ENCODE results near the gene GAA. TPM values are rescaled to one million over a fixed set of nuclear protein-coding genes. Genes with fewer than 3 reads are reported as not detected.

The GAA gene
- total and polyA plus RNA-seq, 2 of the 8 experiments (the other 6 are each of a cell fraction or from before 2014, with no cell fraction given), result 14.8 to 30.0 TPM

DNA sequence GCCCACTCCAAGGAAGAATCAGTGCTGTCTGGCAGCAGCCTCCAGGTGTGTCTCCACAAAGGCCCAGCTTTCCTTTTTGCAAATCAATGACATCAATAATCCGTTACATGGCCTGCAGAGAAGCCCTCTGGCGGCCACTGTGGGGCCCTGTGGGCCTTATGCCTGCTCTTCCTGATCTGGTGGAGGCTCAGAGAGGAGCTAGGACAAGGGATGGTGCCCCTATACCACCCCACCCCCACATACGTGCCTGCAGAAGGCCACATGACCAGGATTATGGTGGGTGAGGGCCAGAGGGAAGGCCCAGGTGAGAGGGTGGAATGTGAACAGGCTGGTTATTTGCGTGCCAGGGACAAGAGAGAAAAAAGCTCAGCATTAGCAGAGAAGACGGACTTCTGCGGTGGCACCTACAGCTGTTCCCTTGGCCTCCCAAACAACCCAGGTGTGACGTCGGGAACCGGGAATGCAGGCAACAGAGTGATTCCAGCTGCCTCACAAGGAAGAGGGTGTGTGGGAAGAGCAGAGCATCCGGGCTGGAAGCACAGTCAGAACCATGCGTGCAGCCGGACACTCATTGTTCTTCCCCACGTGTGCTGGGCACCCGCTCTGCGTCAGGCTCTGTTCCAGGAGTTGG lies 23.1 kb downstream of the GAA start (continued):
- no peak for TF ChIP-seq CHD2 (IDR thresholded peaks at IDR 0.05; ENCODE audit: low read length)
- TF ChIP-seq CTBP2 (IDR thresholded peaks at IDR 0.05; ENCODE audit: borderline replicate concordance, insufficient read depth, insufficient read length, low read length), result peak; percentile 93
- TF ChIP-seq TBP (IDR thresholded peaks at IDR 0.05; ENCODE audit: low read depth, low read length), result peak; percentile 44; the same call in 1 of the 2 replicates
- TF ChIP-seq FOSL1 (IDR thresholded peaks at IDR 0.05; ENCODE audit: insufficient read depth, low read depth, low read length), result no peak
- TF ChIP-seq MAFK (IDR thresholded peaks at IDR 0.05; ENCODE audit: low read depth, low read length), result no peak
- TF ChIP-seq ASH2L (IDR thresholded peaks at IDR 0.05; ENCODE audit: low read length), result peak; percentile 50
- TF ChIP-seq KDM4A (IDR thresholded peaks at IDR 0.05; ENCODE audit: low read depth, low read length, severe bottlenecking), result no peak
- TF ChIP-seq TAF7 (optimal IDR thresholded peaks at IDR 0.05; ENCODE audit: borderline replicate concordance, low read depth, low read length), result peak; percentile 67
- TF ChIP-seq POU5F1 (IDR thresholded peaks at IDR 0.05; ENCODE audit: low read depth, low read length), result 0 out of 2 replicates have a peak, but pooled peaks have one; percentile 18
- TF ChIP-seq PHF8 (conservative IDR thresholded peaks at IDR 0.05; ENCODE audit: low read depth, low read length), result 0 out of 2 replicates have a peak, but pooled peaks have one; percentile 27
- TF ChIP-seq TCF12 (IDR thresholded peaks at IDR 0.05; ENCODE audit: low read depth, low read length), result 0 out of 2 replicates have a peak, but pooled peaks have one; percentile 64
- TF ChIP-seq, protein P1, sequence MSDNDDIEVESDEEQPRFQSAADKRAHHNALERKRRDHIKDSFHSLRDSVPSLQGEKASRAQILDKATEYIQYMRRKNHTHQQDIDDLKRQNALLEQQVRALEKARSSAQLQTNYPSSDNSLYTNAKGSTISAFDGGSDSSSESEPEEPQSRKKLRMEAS (IDR thresholded peaks at IDR 0.05), result peak; percentile 61
- TF ChIP-seq, protein P2, sequence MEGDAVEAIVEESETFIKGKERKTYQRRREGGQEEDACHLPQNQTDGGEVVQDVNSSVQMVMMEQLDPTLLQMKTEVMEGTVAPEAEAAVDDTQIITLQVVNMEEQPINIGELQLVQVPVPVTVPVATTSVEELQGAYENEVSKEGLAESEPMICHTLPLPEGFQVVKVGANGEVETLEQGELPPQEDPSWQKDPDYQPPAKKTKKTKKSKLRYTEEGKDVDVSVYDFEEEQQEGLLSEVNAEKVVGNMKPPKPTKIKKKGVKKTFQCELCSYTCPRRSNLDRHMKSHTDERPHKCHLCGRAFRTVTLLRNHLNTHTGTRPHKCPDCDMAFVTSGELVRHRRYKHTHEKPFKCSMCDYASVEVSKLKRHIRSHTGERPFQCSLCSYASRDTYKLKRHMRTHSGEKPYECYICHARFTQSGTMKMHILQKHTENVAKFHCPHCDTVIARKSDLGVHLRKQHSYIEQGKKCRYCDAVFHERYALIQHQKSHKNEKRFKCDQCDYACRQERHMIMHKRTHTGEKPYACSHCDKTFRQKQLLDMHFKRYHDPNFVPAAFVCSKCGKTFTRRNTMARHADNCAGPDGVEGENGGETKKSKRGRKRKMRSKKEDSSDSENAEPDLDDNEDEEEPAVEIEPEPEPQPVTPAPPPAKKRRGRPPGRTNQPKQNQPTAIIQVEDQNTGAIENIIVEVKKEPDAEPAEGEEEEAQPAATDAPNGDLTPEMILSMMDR (IDR thresholded peaks at IDR 0.05; ENCODE audit: control extremely low read depth in 1 of 3, insufficient read depth in 1 of 3, low read depth in 1 of 3, low read length in 3 of 3), result peak; percentile 70 to 82 (median 82)
- no peak for TF ChIP-seq BRCA1 (IDR thresholded peaks at IDR 0.05; ENCODE audit: low read depth, low read length)
- peak; percentile 58 to 70 for TF ChIP-seq RAD21 (IDR thresholded peaks at IDR 0.05 in 1 of 2, conservative IDR thresholded peaks at IDR 0.05 in 1 of 2; ENCODE audit: low read depth in 2 of 2, low read length in 2 of 2)
- TF ChIP-seq CREB1 (IDR thresholded peaks at IDR 0.05), result peak; percentile 39; the same call in 1 of the 2 replicates
- peak; percentile 24 to 38; a peak in 1 of 4 replicates for TF ChIP-seq SIN3A (conservative IDR thresholded peaks at IDR 0.05 in 1 of 2, IDR thresholded peaks at IDR 0.05 in 1 of 2; ENCODE audit: low read depth in 1 of 2, low read length in 2 of 2)
- TF ChIP-seq, protein P3, sequence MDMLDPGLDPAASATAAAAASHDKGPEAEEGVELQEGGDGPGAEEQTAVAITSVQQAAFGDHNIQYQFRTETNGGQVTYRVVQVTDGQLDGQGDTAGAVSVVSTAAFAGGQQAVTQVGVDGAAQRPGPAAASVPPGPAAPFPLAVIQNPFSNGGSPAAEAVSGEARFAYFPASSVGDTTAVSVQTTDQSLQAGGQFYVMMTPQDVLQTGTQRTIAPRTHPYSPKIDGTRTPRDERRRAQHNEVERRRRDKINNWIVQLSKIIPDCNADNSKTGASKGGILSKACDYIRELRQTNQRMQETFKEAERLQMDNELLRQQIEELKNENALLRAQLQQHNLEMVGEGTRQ (IDR thresholded peaks at IDR 0.05; ENCODE audit: low read length), result peak; percentile 35; the same call in 1 of the 2 replicates
- TF ChIP-seq CHD1 (IDR thresholded peaks at IDR 0.05; ENCODE audit: low read depth, low read length), result no peak
- TF ChIP-seq SP4 (IDR thresholded peaks at IDR 0.05; ENCODE audit: low read length), result no peak
